AG09309 (cell line): Measurements from ENCODE around the gene ICAM1.
A peak's percentile ranks its signal among the peaks of the same experiment; 100 is the strongest.

Source experiments
- DNase-seq: peaks from one replicate; pipeline ENCODE4 v3.0.0-alpha.2; 2010; ENCODE audit warnings: low read depth
- H3K4me3 ChIP-seq: 2 replicates; pipeline ENCODE4 v1.5.1; 2011; ENCODE audit warnings: mild to moderate bottlenecking, low read depth, low read length, moderate library complexity; ENCODE audit not compliant: control insufficient read depth
- CTCF ChIP-seq: IDR thresholded peaks from 2 replicates; pipeline ENCODE4 v1.5.1; 2011; ENCODE audit warnings: mild to moderate bottlenecking, low read depth, low read length, inconsistent platforms; ENCODE audit not compliant: insufficient read depth, control insufficient read depth; ENCODE audit errors: missing control alignments

ICAM1 gene

GRCh38 chr19:10268071-10268470 is 2.8 kb upstream of the ICAM1 start:
- TF ChIP-seq CTCF, result no peak
- DNase-seq, result no peak
- no peak overlapping the region for H3K4me3 ChIP-seq

- peak; percentile 97 for TF ChIP-seq CTCF
- DNase-seq, result no peak
- H3K4me3 ChIP-seq, result peak overlapping the region; percentile 28
Observed at GRCh38 chr19:10269333-10270179, 1.4 kb upstream of the ICAM1 start.

- DNase-seq, result no peak
- H3K4me3 ChIP-seq, result peak overlapping the region; percentile 28
- no peak for TF ChIP-seq CTCF
Observed at GRCh38 chr19:10270180-10270615, 722 bp upstream of the ICAM1 start.

- peak overlapping the region; percentile 44 for H3K4me3 ChIP-seq
- TF ChIP-seq CTCF, result no peak
- DNase-seq, result no peak
Observed at GRCh38 chr19:10271543-10272086, 695 bp downstream of the ICAM1 start.

- DNase-seq, result no peak
- TF ChIP-seq CTCF, result no peak
- no peak overlapping the region for H3K4me3 ChIP-seq
Observed at GRCh38 chr19:10274589-10274988, 3.7 kb downstream of the ICAM1 start.

- H3K4me3 ChIP-seq, result no peak overlapping the region
- DNase-seq, result no peak
- no peak for TF ChIP-seq CTCF
Observed at GRCh38 chr19:10277795-10278589, 7.1 kb downstream of the ICAM1 start.
